ENCODE measurements around the gene SPATA1.
"Not testable (repeated sequence)": the region's sequence is repeated elsewhere in the genome, so short reads cannot be mapped to it uniquely, and the experiment has no call there.

SPATA1 gene, protein sequence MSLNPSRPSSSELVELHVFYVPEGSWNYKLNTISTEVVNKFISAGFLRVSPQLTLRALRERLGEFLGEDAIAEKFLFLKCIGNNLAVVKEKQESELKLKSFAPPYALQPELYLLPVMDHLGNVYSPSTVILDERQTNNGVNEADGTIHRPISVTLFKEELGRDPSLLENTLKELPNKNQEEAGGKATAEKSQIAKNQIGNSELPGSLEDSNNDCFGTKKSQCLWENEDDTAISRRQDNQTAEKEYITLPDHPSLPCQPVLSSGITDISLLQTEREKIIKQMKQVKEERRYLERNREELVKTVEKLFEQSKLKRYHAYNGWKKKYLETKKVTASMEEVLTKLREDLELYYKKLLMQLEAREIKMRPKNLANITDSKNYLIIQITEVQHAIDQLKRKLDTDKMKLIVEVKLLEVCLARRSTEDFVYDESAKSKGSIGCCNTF

DNA sequence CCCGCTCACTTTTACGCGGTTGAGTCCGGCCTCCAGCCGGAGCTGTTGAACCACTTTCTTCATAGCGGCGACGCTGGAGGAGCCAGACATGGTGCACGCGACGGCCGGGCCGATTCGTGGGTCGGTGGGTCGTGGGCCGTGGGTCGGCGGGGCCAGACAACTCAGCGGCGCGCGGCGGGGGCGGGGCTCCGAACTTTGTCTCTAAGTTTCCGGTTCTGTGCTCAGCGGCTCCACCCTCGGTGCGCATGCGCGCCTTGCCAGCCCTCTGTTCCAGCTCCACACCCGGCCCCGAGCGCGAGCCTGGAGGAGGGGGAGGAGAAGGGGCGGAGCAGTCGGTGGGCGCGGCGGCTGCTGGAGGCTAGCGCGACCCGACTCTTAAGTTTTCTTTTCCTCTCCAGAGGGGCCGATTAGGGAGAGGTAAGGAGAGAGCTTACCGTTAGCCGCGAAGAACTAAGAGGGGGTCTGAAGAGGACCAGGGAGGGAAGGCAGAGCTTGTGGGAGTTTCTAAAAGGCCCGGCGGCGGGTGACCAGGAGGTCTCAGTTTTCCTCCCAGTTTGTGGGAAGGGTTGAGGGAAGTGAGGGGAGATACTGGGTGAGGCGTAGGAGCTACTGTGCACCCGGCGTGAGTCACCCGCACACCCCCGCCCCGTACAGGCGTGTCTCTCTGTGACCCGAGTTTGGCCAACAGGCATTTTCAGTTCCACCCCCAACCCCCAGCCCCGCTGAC, at the start of gene SPATA1, which contains the start of gene GNG5:
Gene SPATA1, plus strand, starts transcription at position 385 of the 727 bp plus-strand sequence. CDS start 9,974 bp downstream, outside the sequence.
Gene GNG5, minus strand, starts transcription at position 580 of the 727 bp plus-strand sequence. Its CDS starts 490 bp downstream, at position 90.
- DNase-seq (ENCODE audit: low read depth in 4 of 4, low spot score in 1 of 4), result peak; percentile 95 to 97 (median 96)

DNA sequence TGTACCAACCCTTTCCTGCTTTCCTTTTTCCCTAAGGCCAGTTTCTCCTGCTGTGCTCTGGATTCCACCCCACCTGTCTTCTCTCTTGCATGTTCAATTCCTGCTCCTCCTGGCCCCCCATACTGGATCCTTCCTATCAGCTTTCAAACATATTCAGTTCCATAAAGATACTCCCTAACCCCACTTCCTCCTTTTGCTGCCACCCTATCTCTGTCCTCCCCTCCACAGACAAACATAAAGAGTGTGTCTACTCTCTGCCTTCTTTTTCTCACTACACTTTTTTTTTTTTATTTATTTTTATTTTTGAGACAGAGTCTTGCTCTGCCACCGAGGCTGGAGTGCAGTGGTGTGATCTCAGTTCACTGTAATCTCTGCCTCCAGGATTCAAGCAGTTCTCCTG, 44.1 kb upstream of the SPATA1 start:
- no peak for DNase-seq (ENCODE audit: low read depth in 4 of 4, low spot score in 1 of 4)

DNA sequence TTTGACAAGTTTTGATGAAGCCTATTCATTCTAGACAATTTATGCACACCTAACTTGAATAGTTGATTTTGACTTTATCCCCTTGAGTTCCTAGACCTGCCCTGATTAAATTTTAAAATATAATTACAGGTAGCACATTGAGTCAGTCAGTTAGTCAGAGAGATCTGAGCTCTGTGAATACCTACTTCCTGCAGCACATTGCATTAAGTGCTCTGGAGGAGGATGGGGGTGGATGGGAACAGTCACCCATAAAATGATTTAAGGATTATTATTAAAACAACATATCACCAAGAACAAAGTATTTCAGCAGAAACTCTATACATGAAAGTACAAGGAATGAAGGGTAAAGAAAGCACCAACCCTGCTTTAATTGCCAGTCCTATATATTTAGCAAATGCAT, 38.9 kb upstream of the SPATA1 start:
- no peak for DNase-seq (ENCODE audit: low read depth in 4 of 4, low spot score in 1 of 4)

DNA sequence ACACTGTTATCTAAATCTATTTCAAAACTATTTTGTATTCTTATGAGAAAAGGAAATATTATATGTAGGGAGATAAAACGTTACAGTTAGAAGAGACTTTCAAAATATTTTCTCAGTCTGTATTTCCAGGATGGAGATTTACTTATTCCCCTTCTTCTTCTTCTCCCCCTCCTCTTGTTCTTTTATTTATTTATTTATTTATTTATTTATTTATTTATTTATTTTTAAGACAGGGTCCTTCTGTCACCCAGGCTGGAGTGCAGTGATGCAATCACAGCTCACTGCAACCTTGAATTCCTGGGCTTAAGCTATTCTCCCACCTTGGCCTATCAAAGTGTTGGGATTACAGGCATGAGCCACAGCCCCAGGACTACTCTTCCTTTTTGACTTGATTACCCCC, 30.0 kb upstream of the SPATA1 start:
- DNase-seq (ENCODE audit: low read depth in 4 of 4, low spot score in 1 of 4), result no peak

DNA sequence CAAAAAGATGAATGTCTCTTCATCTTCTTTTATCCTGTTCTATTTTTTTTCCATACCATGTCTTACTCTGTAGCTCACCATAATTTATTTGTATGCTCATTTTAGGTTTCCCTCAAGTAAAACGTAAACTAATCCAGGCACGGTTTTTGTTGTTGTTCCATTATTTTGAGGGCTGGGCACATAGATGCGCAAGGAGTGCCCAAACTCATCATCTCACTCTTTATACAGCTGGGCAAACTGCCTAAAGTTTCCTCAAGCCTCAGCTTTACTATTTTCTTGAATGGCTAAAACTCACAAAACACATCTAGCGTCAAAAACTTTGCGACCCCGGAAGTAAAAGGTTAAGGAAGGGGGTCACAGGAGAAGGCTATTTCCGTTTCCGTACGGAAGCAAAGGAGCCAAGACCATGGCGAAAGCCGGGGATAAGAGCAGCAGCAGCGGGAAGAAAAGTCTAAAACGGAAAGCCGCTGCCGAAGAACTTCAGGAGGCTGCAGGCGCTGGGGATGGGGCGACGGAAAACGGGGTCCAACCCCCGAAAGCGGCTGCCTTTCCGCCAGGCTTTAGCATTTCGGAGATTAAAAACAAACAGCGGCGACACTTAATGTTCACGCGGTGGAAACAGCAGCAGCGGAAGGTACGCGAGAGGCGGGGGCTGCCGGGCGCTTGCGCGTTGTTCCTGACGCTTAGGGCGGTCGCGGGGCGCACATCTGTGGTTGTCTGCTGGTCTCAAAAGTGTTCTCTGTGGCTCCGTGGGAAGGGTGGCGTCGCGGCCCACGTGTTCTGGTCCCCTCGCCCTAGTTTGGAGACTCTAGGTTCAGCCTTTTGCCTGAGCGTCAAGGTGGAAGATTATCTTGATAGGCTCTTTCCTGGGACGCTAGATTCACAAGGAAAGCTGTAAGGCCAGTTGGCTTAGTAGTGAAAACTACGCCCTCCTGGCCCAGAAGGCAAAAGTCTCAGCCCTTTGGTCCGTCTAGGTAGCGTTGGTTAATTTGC, 27.0 kb upstream of the SPATA1 start, which contains the start of gene RPF1:
Gene RPF1, plus strand, starts transcription at position 391 of the 993 bp plus-strand sequence. Its CDS starts 16 bp downstream, at position 407.
- peak; percentile 45 to 67 (median 55) for DNase-seq (ENCODE audit: low read depth in 4 of 4, low spot score in 1 of 4)

DNA sequence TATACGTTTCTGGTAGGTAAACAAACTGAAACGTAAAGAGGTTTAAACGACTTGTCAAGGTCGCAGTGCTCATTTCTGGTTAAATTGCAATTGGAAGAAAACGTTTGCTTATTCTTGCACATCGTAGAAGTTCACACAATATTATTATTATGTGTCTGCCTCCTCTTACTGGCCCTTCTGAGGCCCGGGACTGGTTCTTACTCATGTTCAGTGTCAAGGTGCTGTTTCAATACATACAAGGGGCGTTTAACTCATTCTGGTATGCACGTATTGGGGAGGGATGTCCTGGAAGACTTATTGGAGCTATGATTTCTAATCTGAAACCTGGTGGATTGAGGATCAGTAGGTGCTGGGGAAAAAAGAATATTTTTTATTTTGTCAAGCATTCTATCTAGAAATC, 26.2 kb upstream of the SPATA1 start:
- no peak for DNase-seq (ENCODE audit: low read depth in 4 of 4, low spot score in 1 of 4)

DNA sequence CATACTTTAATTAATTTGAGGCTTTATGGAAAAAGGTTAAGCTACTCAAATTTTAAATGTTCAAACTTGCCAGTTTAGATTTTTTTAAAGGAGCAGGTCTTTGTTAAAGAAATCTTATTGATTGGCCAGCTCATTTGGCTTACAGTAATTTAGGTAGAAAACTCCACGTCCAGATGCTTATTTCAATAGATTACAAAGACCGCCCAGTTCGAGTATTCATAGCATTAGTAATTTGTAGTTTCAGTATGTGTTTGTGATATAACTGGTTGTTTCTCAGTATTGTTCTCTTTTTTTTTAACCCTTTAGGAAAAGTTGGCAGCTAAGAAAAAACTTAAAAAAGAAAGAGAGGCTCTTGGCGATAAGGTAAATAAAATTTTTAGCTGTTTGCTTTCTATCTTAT, 25.5 kb upstream of the SPATA1 start:
- DNase-seq (ENCODE audit: low read depth in 4 of 4, low spot score in 1 of 4), result no peak

DNA sequence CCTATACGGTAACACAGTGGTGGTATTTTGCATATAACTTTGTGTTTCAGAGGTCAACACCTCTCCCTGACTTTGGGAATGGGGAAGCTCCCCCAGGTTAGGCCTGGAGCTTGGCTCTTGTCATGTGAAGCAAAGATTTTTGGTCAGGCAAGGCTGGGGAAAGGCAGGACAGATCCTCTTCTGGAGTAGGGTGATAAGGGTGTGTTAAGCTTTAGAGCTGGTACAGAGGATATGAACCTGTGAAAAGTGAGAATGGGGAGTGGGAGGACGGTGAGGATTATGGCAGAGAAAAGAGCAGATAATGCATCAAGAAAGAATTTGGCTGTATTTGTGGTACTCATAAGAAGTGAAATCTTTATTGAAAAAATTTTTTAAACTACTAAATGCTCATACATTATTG, 24.9 kb upstream of the SPATA1 start:
- no peak for DNase-seq (ENCODE audit: low read depth in 4 of 4, low spot score in 1 of 4)

DNA sequence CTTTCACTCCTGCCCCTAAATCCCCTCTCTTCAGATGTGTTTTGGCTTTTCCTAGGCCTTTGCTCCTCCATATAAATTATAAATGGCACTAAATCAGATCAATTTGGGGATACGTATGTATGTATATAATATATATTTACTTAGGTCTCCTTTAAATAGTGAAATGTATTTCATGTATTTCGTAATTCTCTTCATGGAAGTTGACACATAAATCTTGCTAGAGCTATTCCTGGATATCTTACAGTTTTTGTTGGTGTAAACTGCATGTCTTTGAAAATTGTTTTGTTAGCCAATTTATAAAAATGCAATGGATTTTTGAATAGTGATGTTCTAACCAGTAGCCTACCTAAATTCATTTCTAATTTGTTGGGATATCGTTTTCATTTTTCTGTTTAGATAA, 18.1 kb upstream of the SPATA1 start:
- no peak for DNase-seq (ENCODE audit: low read depth in 4 of 4, low spot score in 1 of 4)

DNA sequence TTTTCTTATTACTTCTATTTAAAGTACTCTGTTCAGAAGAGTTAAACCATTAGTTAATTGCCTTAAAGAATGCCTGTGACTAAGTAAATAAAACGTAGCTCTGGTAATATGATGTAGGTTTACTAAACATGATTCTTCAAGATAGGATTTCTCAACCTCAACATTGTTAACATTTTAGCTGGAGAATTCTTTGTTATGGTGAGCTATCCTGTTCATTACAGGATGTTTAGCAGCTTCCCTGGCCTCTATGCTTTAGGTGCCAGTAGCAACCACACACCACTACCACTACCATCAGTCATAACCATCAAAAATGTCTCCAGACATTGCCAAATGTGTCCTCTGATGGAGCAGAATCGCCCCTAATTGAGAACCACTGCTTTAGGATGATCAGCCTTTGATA, 16.4 kb upstream of the SPATA1 start:
- no peak for DNase-seq (ENCODE audit: low read depth in 4 of 4, low spot score in 1 of 4)

DNA sequence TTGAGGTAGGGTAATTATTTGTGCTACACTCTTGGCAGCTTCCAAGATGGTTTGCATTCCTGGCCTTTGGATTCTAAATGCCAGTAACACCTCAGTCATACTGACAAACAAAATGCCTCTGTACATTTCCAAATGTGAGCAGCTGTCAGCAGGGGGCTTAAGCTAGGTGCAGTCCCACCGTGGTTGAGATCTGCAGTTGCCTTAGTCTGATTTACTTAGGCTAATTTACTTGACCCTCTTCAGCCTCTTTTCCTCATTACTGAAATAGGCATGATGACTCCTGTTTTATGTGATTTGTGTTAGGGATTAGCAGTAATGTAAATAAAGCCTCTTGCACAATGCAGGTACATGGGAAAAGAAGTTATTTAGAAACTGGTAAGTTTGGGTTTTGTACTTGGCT, 13.5 kb upstream of the SPATA1 start:
- DNase-seq (ENCODE audit: low read depth in 4 of 4, low spot score in 1 of 4), result no peak

DNA sequence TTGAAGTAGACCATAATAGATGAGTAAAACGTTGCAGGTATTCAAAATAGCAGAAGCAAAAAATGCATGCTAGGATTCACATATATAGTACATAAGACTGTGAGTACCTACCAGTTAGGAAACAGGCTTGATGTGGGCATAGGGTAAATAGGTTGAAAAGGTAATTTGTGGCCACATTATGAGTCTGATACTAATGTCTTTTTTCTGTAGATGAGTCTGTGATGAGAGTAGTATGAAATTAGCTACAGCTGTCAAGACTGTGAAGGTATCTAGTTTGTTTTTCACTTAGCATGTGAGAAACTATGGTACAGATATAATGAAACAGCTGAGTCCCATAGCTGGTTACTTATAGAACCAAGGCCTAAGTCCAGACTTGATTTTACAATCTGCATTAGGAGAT, 12.4 kb upstream of the SPATA1 start:
- no peak for DNase-seq (ENCODE audit: low read depth in 4 of 4, low spot score in 1 of 4)

DNA sequence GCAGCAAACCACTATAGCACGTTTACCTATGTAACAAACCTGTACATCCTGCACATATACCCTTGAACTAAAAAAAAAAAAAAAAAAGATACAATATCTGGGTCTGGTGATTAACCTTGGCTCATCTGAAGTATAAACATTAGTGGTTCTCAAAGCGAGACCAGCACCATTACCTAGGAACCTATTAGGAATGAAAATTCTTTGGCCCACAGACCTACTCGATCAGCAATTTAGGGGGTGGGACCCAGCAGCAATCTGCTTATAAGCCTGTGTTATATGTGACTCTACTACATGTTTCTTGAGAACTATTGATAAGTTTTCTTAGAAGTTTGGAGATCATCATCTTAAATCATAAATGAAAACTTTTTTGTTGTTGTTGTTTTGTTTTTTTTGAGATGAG, 9.7 kb upstream of the SPATA1 start:
- no peak for DNase-seq (ENCODE audit: low read depth in 4 of 4, low spot score in 1 of 4)

DNA sequence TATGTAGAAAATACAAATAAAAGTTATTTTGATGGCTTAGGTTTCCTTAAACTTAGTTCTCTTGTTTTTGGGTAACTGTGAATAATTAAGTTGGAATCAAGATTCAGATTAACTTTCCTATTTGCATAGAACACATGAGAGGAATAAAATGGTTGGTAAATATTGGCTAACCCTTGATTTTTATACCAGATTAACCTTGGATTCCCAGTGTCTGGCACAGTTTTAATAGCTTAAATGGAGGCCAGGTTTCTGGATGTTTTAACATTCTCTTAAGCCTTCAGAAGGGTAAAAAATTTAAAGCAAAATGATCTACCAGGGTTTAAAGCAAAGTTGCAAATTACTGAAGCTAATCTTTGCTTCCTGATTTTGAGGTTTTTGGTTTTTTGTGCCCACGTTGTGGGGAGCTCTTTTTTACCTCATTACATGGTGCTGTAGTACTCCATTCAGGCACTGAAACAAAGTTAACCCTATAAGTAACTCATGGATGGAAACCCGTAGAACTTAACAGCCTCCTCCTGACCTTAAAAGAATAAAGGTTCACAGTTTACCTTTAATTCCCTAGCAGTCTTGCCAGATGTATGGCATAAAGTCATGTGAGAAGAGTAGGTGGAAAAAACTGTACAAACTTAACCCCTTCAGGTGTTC, 8.4 kb upstream of the SPATA1 start:
- DNase-seq (ENCODE audit: low read depth in 4 of 4, low spot score in 1 of 4), result no peak

DNA sequence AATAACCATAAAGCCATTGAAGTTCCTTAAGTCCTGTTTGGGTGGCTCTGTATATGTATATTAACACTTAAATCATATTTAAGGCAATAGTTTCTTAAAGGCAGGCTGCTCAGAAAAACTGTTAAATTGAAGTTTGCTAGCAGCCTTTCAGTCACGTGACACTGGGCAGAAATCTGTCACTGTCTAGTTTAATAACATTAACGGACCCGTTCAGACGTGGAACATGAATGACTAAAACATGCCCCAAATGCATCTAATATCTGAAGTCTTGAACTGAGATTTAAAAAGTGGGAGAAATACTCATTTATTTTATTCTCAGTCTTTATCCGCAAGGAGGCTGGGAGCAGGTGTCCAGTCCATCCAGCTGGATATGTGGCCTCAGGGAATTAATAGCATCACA, 3.3 kb upstream of the SPATA1 start:
- DNase-seq (ENCODE audit: low read depth in 4 of 4, low spot score in 1 of 4), result no peak

DNA sequence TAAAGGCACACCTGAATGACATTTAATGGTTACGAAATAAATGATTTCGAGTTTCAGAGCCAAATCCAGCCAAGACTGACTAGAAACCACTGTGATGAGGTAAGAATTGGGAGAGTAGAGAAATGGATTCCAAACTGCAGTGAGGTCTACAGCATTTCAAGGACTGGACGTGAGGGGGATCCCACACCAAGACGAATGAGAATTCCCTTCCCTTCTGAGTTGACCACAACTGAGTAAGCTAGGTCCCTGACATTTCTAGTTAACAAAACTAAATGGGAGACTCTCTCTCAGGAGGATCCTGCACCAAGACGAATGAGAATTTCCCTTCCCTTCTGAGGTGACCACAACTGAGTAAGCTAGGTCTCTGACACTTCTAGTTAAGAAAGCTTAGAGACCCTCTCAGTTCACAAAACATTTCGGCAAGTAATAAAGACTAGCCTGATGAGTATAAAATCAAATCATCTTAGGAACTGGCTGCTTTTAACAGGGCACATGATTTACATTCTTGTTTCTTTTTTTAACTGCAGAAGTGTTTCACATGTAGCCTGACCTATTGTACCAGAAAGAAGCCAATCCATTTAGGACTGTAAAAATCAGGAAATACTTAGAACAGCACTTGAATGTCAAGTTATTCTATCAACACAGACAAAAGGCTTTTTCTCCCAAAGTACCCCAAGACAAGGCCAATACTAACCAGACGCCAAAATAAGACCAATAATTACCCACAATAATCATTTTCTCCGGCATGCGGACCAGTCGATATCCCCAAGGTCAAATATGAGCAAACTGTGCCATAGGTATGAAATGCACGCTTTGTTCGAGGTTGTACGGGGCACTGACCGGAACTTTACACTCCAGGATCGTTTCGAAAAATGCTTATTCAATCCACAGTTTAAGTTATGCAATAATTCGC, 1.4 kb upstream of the SPATA1 start:
- no peak for DNase-seq (ENCODE audit: low read depth in 4 of 4, low spot score in 1 of 4)

DNA sequence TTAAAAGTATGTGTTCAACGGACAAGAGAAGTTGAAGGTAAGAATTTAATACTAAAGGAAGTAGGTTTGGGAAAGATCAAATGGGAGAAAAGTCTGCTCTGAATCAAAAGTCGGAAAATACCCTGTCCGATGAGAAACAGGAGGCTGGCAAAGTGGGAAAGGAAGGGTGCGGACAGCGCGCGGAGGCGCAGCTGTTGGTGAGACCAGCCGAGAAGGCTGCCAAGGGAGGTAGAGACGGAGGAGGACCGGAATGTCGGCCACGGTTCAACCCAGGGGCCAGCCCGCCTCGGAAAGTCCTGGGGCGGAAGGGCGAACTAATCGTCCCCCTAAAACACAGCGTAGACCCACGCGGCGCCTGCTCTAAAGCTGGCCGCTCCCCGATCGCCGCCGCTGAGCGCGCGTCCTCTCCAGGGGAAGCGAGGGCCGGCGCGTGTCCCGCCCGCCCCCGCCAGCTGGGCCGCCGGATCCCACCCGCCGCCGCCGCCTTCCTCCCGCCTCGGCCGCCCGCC, 639 bp upstream of the SPATA1 start:
- no peak for DNase-seq (ENCODE audit: low read depth in 4 of 4, low spot score in 1 of 4)

DNA sequence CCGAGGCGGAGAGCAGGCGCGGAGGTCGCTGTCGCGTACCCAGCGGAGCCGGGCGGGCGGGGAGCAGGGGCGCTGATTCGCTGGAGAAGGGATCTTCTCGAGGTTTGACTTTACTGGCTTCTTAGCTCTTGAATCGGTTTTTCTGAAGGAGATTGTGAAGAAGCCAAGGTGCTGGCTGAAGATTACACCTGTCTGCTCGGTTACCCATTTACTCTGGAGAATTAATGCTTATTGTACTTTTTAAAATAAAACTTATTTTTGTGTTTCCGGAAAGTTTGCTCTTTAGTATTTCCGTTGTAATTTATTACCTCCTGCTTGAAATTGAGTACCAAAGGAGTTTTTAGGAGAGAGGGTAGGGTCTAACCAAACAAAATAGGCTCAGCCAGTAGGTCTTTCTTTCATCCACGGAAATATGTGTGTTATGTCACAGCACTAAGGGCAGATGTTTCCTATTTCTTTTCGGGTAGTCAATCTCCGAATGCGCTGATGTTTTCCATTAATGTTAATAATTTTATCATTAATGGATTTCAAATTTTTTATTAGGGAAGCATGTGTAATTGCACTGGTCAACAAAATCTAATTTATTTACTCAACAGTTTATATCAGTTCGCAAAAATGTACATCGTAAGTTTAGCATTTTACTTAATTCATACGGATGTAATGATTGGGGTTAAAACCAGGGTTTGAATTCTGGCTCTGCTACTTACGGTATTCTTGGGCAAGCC, 705 bp downstream of the SPATA1 start:
- DNase-seq (ENCODE audit: low read depth in 4 of 4, low spot score in 1 of 4), result no peak

DNA sequence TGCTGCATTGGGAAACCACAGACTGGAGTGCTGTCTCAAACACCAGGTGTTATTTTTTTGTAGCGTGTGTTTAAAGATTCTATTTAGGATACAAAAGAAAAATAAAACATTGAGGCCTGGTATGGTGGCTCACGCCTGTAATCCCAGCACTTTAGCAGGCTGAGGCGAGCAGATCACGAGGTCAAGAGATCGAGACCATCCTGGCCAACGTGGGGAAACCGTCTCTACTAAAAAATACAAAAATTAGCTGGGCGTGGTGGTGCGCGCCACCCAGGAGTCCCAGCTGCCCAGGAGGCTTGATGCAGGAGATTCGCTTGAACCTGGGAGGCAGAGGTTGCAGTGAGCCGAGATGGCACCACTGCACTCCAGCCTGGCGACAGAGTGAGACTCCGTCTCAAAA, 1.7 kb downstream of the SPATA1 start:
- DNase-seq (ENCODE audit: low read depth in 4 of 4, low spot score in 1 of 4), result not testable (repeated sequence)
